ENCODE data around the gene SDF2L1. TPM values are rescaled to one million over a fixed set of nuclear protein-coding genes. Genes with fewer than 3 reads are reported as not detected.

Gene SDF2L1
- total and polyA plus RNA-seq, 9 of the 15 experiments (the other 6 are each of a cell fraction or from before 2014, with no cell fraction given) = 15.1 to 989 (median 124) TPM

- TF ChIP-seq TEAD4 (IDR thresholded peaks at IDR 0.05; ENCODE audit: low read length) = no peak
- TF ChIP-seq TEAD4 (CRISPR knock-in tag; IDR thresholded peaks at IDR 0.05; ENCODE audit: borderline replicate concordance) = 0 out of 2 replicates have a peak, but pooled peaks have one; percentile 68
- 0 out of 2 replicates have a peak, but pooled peaks have one; percentile 75 for TF ChIP-seq CCAR2 (IDR thresholded peaks at IDR 0.05; ENCODE audit: low read depth, low read length)
- TF ChIP-seq PREB (CRISPR knock-in tag; IDR thresholded peaks at IDR 0.05) = 0 out of 2 replicates have a peak, but pooled peaks have one; percentile 30
- TF ChIP-seq, protein P1, sequence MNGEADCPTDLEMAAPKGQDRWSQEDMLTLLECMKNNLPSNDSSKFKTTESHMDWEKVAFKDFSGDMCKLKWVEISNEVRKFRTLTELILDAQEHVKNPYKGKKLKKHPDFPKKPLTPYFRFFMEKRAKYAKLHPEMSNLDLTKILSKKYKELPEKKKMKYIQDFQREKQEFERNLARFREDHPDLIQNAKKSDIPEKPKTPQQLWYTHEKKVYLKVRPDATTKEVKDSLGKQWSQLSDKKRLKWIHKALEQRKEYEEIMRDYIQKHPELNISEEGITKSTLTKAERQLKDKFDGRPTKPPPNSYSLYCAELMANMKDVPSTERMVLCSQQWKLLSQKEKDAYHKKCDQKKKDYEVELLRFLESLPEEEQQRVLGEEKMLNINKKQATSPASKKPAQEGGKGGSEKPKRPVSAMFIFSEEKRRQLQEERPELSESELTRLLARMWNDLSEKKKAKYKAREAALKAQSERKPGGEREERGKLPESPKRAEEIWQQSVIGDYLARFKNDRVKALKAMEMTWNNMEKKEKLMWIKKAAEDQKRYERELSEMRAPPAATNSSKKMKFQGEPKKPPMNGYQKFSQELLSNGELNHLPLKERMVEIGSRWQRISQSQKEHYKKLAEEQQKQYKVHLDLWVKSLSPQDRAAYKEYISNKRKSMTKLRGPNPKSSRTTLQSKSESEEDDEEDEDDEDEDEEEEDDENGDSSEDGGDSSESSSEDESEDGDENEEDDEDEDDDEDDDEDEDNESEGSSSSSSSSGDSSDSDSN (IDR thresholded peaks at IDR 0.05; ENCODE audit: borderline replicate concordance in 1 of 2, low read depth in 2 of 2, low read length in 2 of 2) = peak; percentile 41 to 61; a peak in 1 of 4 replicates
- TF ChIP-seq, protein P2, sequence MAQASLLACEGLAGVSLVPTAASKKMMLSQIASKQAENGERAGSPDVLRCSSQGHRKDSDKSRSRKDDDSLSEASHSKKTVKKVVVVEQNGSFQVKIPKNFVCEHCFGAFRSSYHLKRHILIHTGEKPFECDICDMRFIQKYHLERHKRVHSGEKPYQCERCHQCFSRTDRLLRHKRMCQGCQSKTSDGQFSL (CRISPR knock-in tag; IDR thresholded peaks at IDR 0.05) = peak; percentile 50; the same call in 1 of the 2 replicates
- TF ChIP-seq, protein P2 (tag; IDR thresholded peaks at IDR 0.05) = no peak
- TF ChIP-seq ZNF282 (CRISPR knock-in tag; IDR thresholded peaks at IDR 0.05) = no peak
- 0 out of 2 replicates have a peak, but pooled peaks have one; percentile 15 for TF ChIP-seq SMAD2 (IDR thresholded peaks at IDR 0.05; ENCODE audit: low read depth, low read length)
- TF ChIP-seq ZNF277 (CRISPR knock-in tag; IDR thresholded peaks at IDR 0.05; ENCODE audit: borderline replicate concordance) = no peak
- TF ChIP-seq, protein P3, sequence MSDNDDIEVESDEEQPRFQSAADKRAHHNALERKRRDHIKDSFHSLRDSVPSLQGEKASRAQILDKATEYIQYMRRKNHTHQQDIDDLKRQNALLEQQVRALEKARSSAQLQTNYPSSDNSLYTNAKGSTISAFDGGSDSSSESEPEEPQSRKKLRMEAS (CRISPR knock-in tag; IDR thresholded peaks at IDR 0.05) = peak; percentile 24; the same call in 1 of the 2 replicates
- 0 out of 2 replicates have a peak, but pooled peaks have one; percentile 34 for TF ChIP-seq ZNF143 (CRISPR knock-in tag; IDR thresholded peaks at IDR 0.05)
- TF ChIP-seq STAG1 (CRISPR knock-in tag; IDR thresholded peaks at IDR 0.05; ENCODE audit: borderline replicate concordance) = peak; percentile 12
- peak; percentile 38 for TF ChIP-seq USF1 (CRISPR knock-in tag; IDR thresholded peaks at IDR 0.05)
- TF ChIP-seq FOXA3 (CRISPR knock-in tag; conservative IDR thresholded peaks at IDR 0.05 in 1 of 2, IDR thresholded peaks at IDR 0.05 in 1 of 2) = peak in 1 of 2 experiments; percentile 28; a peak in 1 of 4 replicates
- 0 out of 2 replicates have a peak, but pooled peaks have one; percentile 14 for TF ChIP-seq RHOXF2B (CRISPR knock-in tag; conservative IDR thresholded peaks at IDR 0.05)
Observed at GRCh38 chr22:21599053-21599893, 42.8 kb upstream of the SDF2L1 start (continued).
